Measurements from ENCODE around the gene THEMIS.

The THEMIS gene

DNA sequence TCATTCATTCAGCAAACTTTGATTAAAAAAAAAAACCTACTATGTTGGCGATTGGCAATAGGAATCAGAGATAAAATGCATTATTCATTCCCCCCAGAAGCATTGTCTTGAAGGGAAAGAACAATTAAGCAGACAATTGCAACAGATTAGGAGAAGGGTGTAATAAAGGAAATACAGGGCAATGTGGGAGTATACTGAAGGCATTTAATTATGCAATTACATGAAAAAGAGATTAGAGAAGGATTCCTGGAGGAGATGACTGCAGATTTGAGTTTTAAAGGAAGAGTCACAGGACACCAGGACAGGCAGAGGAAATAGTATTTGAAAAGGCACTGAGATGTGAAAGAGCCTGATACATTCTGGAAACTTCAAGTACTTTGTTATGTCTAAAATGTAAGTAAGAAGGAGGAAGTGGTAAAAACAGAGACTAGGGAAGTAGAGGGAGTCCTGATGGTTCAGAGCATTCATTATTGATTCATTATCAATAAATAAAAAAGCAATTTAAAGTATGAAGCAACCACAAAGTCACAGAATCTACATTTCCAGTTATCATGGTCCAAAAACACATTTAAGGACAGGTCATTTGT, 43.7 kb downstream of the THEMIS start:
- no peak for DNase-seq

DNA sequence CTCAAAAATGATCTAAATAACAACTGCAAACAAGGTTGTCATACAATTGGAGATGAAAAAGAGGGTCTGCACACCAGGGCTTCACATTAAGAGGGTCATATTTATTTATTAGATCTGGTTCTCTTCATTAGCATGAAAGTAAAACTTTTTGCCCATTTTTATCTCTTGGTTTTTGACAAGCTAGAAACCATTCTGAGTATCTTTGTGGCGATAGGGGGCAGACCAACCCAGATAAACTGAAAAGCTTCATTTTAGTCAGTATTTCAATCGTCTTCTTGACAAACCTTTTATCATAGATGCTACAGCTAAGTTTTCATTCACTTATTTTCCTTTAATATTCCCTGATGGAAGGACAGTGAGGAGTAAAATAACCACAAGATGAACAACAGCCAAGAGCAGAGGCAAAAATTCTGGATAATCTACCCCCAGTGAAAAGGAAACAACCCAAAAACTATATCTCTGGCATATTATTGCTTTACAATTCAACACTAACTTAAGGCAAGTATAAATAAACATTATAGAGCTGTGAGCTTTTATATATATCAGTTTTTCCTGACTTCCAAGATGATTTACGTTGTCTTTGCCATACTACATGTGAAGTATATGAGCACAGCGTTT, 45.2 kb downstream of the THEMIS start:
- DNase-seq: no peak

- DNase-seq: no peak
Measured at GRCh38 chr6:127854009-127854408, 46.8 kb downstream of the THEMIS start.

- no peak for DNase-seq
Measured at GRCh38 chr6:127851197-127851596, 49.7 kb downstream of the THEMIS start.

- no peak for DNase-seq
Measured at GRCh38 chr6:127845242-127845641, 55.6 kb downstream of the THEMIS start.

GRCh38 chr6:127844529-127844928, 56.3 kb downstream of the THEMIS start:
- no peak for DNase-seq

DNA sequence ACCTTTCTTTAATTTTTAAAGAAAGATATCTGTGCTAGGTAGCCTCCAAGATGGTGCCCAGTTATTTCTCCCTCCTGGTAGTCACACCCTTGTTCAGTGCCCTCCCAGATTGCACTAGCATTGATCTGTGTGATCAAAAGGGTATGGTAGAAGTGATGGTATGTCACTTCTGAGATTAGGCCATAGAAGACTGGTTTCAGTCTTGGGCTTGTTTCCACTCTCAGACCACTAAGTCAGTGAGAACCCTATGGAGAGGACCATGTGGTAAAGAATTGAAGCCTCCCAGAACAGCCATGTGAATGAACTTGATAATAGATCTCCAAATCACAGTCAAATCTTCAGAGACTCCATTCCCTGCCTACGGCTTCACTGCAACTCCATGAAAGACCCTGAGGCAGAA, 57.3 kb downstream of the THEMIS start:
- DNase-seq: no peak

GRCh38 chr6:127842562-127842961, 58.3 kb downstream of the THEMIS start:
- no peak for DNase-seq

GRCh38 chr6:127841811-127842210, 59.0 kb downstream of the THEMIS start:
- DNase-seq: no peak

DNA sequence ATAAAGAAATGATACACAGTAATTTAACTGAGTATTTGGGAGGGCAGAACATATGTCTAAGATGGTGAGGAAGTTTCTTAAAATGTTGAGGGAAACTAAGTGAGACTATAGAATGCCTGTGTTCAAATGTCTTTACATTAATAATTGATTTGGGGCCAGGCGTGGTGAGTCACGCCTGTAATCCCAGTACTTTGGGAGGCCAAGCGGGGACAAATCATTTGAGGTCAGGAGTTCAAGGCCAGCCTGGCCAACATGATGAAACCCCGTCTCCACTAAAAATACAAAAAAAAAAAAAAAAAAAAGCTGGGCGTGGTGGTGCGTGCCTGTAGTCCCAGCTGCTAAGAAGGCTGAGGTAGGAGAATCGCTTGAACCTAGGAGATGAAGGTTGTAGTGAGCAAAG, 66.7 kb downstream of the THEMIS start:
- DNase-seq: no peak

- no peak for DNase-seq
Measured at GRCh38 chr6:127833336-127833735, 67.5 kb downstream of the THEMIS start.

DNA sequence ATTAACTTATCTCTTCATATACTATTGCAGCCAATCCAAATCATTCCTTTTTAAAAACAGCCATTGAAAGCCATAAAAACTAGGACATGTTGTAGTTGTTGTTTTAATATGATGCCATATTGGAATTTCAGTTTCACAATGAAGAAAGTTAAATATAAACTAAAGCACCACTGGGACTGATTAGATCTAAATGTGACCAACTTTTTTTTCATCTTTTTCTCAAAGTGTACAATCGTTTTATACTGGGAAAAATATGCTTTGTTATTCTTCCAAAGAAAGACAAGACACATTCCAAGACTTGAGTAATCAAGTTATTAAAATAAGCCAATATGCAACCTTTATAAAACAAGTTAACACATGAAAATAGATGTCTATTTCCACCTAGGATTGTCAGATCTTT, 68.5 kb downstream of the THEMIS start:
- DNase-seq: no peak

DNA sequence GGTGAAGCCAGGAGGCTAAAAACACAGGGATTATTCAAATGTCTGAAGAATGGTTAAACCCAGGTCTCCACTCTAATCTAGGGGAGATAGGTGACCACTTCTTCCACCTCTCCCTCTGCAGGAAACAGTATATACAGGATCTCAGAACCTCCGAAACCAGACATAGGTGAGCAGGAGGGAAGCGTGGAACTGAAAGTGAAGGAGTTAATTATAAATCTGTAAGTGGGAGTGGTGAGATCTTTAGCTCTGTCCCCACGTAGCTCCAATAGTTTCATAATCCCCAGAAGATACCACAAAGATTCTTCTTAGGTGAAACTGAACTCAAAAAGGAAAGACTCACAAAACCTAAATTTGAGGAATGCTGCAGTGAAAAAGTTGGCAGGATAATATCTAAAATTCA, 76.8 kb downstream of the THEMIS start:
- no peak for DNase-seq

DNA sequence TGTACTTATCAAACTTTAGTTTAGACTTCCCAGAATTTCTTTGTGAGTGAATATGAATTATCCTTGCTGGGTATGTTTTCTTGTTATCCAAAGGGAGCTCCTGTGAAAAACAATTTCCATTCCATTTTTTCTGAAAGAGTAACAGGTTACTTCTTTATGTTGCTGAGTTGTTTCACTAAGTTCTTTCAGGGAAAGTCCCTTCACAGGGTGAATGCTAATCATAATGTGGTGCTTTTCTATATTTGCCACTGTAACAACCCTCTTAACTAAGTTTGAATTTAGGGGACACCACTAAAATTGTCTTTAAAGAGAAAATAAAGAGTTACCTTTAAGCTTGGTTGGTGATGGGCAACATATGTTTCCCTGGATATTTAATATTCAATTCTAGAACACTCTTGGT, 79.4 kb downstream of the THEMIS start:
- DNase-seq: no peak

- no peak for DNase-seq
Measured at GRCh38 chr6:127818149-127818548, 82.7 kb downstream of the THEMIS start.

GRCh38 chr6:127816643-127817042, 84.2 kb downstream of the THEMIS start:
- DNase-seq: no peak

- DNase-seq: no peak
Measured at GRCh38 chr6:127813699-127814027, 87.2 kb downstream of the THEMIS start.

GRCh38 chr6:127812985-127813698, 87.7 kb downstream of the THEMIS start:
- DNase-seq: no peak

DNA sequence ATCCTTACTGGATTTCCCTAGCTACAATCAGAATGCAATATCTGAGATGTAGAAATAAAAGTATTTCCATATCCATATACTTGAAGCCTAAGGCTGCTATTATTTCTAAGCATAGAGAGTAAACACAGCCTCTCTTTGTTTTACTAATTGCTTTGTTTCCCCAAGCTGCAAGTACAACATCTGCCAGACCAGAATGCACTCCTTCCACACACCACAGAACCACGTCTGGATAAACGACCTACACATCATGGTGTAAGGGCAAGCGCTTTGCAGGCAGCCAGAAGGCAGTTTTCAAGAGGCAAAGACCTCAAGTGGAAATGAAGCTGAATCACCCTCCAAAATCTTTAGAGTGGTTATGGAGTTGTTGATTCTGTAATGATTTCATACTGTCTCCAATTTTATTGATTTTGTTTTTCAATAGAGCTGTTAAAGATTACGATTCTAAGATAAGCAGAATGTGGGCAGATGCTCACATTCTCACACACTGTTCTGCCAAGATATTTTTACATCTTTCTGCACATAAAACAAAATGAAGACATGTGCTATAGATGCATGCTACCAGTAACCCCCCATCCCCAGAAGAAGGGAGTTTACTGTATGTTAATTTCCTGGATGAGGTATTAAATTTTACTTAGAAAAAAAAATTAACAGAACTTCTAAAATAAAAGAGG, 88.8 kb downstream of the THEMIS start:
- DNase-seq: no peak

GRCh38 chr6:127807806-127808517, 92.9 kb downstream of the THEMIS start:
- DNase-seq: no peak

- DNase-seq: no peak
Measured at GRCh38 chr6:127796713-127797112, 104.1 kb downstream of the THEMIS start.

DNA sequence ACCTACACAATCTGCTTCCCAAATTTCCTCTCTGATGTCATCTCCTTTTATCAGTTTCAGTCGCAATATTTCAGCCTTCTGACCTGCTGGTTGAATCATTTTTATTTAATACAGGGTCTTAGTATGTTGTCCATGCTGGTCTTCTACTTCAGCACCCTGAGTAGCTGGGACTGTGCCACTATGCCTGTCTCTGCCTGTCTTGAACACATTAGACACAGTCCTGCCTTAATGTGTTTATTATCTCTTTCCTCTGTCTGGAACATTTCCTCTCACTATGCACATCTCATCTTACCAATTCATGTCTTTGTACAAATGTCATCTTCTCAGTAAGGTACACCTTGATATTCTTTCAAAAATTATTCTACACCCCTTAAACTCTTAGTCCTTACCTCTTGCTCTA, 106.5 kb downstream of the THEMIS start:
- no peak for DNase-seq

DNA sequence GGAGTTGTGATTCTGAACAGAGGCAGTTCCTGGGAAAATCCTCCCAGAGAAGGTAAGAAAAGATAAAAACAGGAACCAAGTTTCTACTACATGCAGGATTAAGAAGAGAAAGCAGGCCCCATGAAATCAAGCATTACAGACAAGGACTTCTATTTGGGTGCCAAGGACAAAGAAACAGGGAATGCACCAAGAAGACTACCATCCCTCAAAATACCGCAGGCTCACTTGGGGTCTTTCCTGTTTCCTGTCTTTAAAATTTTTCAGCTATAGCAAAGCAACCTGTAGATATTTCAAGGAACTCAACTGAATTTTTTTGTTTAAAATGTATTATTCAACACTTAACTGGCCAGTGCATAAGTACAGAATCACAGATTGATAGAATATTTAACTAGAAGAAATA, 107.5 kb downstream of the THEMIS start:
- no peak for DNase-seq

Data from right forelimb (tissue), 1 donor.